KMS-11 (cell line): Measurements from ENCODE around the gene EME2.

Source experiments
- H2AFZ ChIP-seq: fragments of 200-600 bp; sonication (generic); 2 replicates; pipeline ENCODE4 v1.6.1; 2016; ENCODE audit warnings: antibody characterized with exemption, mixed run types, low read depth
- H3K27ac ChIP-seq: fragments of 200-600 bp; sonication (generic); 2 replicates; pipeline ENCODE4 v1.6.1; 2016; ENCODE audit warnings: mild to moderate bottlenecking, mixed run types
- H3K27me3 ChIP-seq: fragments of 200-600 bp; sonication (generic); 2 replicates; pipeline ENCODE4 v1.6.1; 2017; ENCODE audit warnings: mild to moderate bottlenecking, low read depth, mixed run types, moderate library complexity; ENCODE audit not compliant: insufficient read depth
- H3K36me3 ChIP-seq: fragments of 200-600 bp; sonication (generic); 2 replicates; pipeline ENCODE4 v1.6.1; 2017; ENCODE audit warnings: mild to moderate bottlenecking, mixed run types; ENCODE audit not compliant: insufficient read depth
- H3K4me1 ChIP-seq: fragments of 200-600 bp; sonication (generic); 2 replicates; pipeline ENCODE4 v1.6.1; 2016; ENCODE audit warnings: mild to moderate bottlenecking, low read depth, mixed run types; ENCODE audit not compliant: poor library complexity, severe bottlenecking
- H3K4me2 ChIP-seq: fragments of 200-600 bp; sonication (generic); 2 replicates; pipeline ENCODE4 v1.7.0; 2016; ENCODE audit warnings: mild to moderate bottlenecking, mixed run types
- H3K4me3 ChIP-seq: fragments of 200-600 bp; sonication (generic); IDR thresholded peaks from 2 replicates; pipeline ENCODE4 v1.6.1; 2017; ENCODE audit warnings: low read depth, low read length, mixed read lengths; ENCODE audit not compliant: insufficient read depth
- H3K79me2 ChIP-seq: fragments of 200-600 bp; sonication (generic); 2 replicates; pipeline ENCODE4 v1.6.1; 2016; ENCODE audit warnings: low read depth, mixed run types; ENCODE audit not compliant: insufficient read depth
- H3K9ac ChIP-seq: fragments of 200-600 bp; sonication (generic); 2 replicates; pipeline ENCODE4 v1.6.1; 2016; ENCODE audit warnings: mild to moderate bottlenecking, mixed run types
- H4K20me1 ChIP-seq: fragments of 200-600 bp; sonication (generic); 2 replicates; pipeline ENCODE4 v1.6.1; 2016; ENCODE audit warnings: mild to moderate bottlenecking, mixed run types; ENCODE audit not compliant: insufficient read depth
- CTCF ChIP-seq: fragments of 200-600 bp; sonication (generic); conservative IDR thresholded peaks from 2 replicates; pipeline ENCODE4 v1.6.1; 2017; ENCODE audit warnings: low read depth, mild to moderate bottlenecking, antibody characterized with exemption, low read length, moderate library complexity, mixed read lengths

The EME2 gene

GRCh38 chr16:1800701-1801100 lies 28.1 kb downstream of the EME2 start:
- H4K20me1 ChIP-seq: no peaks in the 10 kb centered on the region
- no peaks in the 10 kb centered on the region for H3K79me2 ChIP-seq
- H3K4me1 ChIP-seq: no peaks in the 10 kb centered on the region
- H3K4me3 ChIP-seq: no peak overlapping the region
- no peak overlapping the region for H2AFZ ChIP-seq
- H3K36me3 ChIP-seq: no peaks in the 10 kb centered on the region
- H3K4me2 ChIP-seq: no peak overlapping the region
- no peak for TF ChIP-seq CTCF
- H3K27me3 ChIP-seq: no peaks in the 10 kb centered on the region
- H3K9ac ChIP-seq: no peak overlapping the region
- H3K27ac ChIP-seq: no peak overlapping the region

- Histone ChIP-seq H3K4me2 (no peak overlapping the region), H3K4me1 (no peaks in the 10 kb centered on the region), H3K36me3 (peaks cover 6% of the 10 kb centered on the region; the same call in 1 of the 2 replicates), H4K20me1 (no peaks in the 10 kb centered on the region), H3K27me3 (no peaks in the 10 kb centered on the region), H2AFZ (no peak overlapping the region), H3K79me2 (no peaks in the 10 kb centered on the region), H3K9ac (no peak overlapping the region), H3K27ac (no peak overlapping the region), H3K4me3 (no peak overlapping the region)
- TF ChIP-seq CTCF: no peak
These were observed 35.0 kb downstream of the EME2 start for GRCh38 chr16:1807626-1808025.

- H2AFZ ChIP-seq: no peak overlapping the region
- no peak overlapping the region for H3K9ac ChIP-seq
- no peak overlapping the region for H3K27ac ChIP-seq
- H4K20me1 ChIP-seq: no peaks in the 10 kb centered on the region
- no peaks in the 10 kb centered on the region for H3K27me3 ChIP-seq
- no peaks in the 10 kb centered on the region for H3K4me1 ChIP-seq
- H3K79me2 ChIP-seq: no peaks in the 10 kb centered on the region
- H3K4me2 ChIP-seq: no peak overlapping the region
- no peak for TF ChIP-seq CTCF
- H3K36me3 ChIP-seq: peaks cover 6% of the 10 kb centered on the region; the same call in 1 of the 2 replicates
- H3K4me3 ChIP-seq: no peak overlapping the region
These were observed 36.1 kb downstream of the EME2 start for GRCh38 chr16:1808691-1809090.

GRCh38 chr16:1809281-1809801 lies 36.7 kb downstream of the EME2 start:
- TF ChIP-seq CTCF: no peak
- Histone ChIP-seq H3K4me2 (no peak overlapping the region), H3K4me1 (no peaks in the 10 kb centered on the region), H3K79me2 (no peaks in the 10 kb centered on the region), H4K20me1 (no peaks in the 10 kb centered on the region), H3K27me3 (no peaks in the 10 kb centered on the region), H3K36me3 (peaks cover 6% of the 10 kb centered on the region; the same call in 1 of the 2 replicates), H3K27ac (no peak overlapping the region), H3K9ac (no peak overlapping the region), H3K4me3 (no peak overlapping the region), H2AFZ (no peak overlapping the region)
